WI38 (cell line): ENCODE results near the gene TOM1L2.

Experiments
- H3K4me3 ChIP-seq: 2 replicates; pipeline ENCODE4 v1.5.1; 2011; ENCODE audit warnings: low read depth, mild to moderate bottlenecking, control low read depth, low read length
- CTCF ChIP-seq: IDR thresholded peaks from 2 replicates; pipeline ENCODE4 v1.5.1; 2012; ENCODE audit warnings: low read depth, mild to moderate bottlenecking, control low read depth, low read length

The TOM1L2 gene

GRCh38 chr17:17819111-17819510 lies 153.1 kb downstream of the TOM1L2 start:
- TF ChIP-seq CTCF, result no peak
- no peak overlapping the region for H3K4me3 ChIP-seq

GRCh38 chr17:17818088-17818526 lies 154.1 kb downstream of the TOM1L2 start:
- no peak for TF ChIP-seq CTCF
- no peak overlapping the region for H3K4me3 ChIP-seq

GRCh38 chr17:17817552-17817947 lies 154.7 kb downstream of the TOM1L2 start:
- no peak overlapping the region for H3K4me3 ChIP-seq
- no peak for TF ChIP-seq CTCF

- no peak for TF ChIP-seq CTCF
- H3K4me3 ChIP-seq, result no peak overlapping the region
Observed at GRCh38 chr17:17816831-17817551, 155.2 kb downstream of the TOM1L2 start.

- no peak for TF ChIP-seq CTCF
- no peak overlapping the region for H3K4me3 ChIP-seq
Observed at GRCh38 chr17:17816240-17816814, 155.9 kb downstream of the TOM1L2 start.

GRCh38 chr17:17815436-17816200 lies 156.6 kb downstream of the TOM1L2 start:
- no peak overlapping the region for H3K4me3 ChIP-seq
- TF ChIP-seq CTCF, result no peak

- TF ChIP-seq CTCF, result no peak
- H3K4me3 ChIP-seq, result no peak overlapping the region
Observed at GRCh38 chr17:17815062-17815406, 157.2 kb downstream of the TOM1L2 start.
